Suppressor macrophage (primary cell): ENCODE data around the gene PSMA8.
"Not testable (repeated sequence)": the region's sequence is repeated elsewhere in the genome, so short reads cannot be mapped to it uniquely, and the experiment has no call there.

Experiments
- DNase-seq, 4 experiments: peaks; one replicate each; pipeline ENCODE4 v3.0.0-alpha.2; 2020 to 2022

PSMA8 gene

GRCh38 chr18:26238718-26239117, 105.0 kb downstream of the PSMA8 start:
- DNase-seq, result not testable (repeated sequence)

GRCh38 chr18:26242392-26242791, 108.7 kb downstream of the PSMA8 start:
- DNase-seq, result not testable (repeated sequence)
